ENCODE data around the gene PRKAG2.
A peak's percentile ranks its signal among the peaks of the same experiment; 100 is the strongest.

Gene PRKAG2

GRCh38 chr7:151597541-151598444, 279.1 kb downstream of the PRKAG2 start:
- TF ChIP-seq POLR2A (IDR thresholded peaks at IDR 0.05; ENCODE audit: low read depth, low read length), result no peak
- peak; percentile 68 for FAIRE-seq
- peak; percentile 57 for DNase-seq (ENCODE audit: insufficient read length, low spot score)

GRCh38 chr7:151595702-151596350, 281.1 kb downstream of the PRKAG2 start:
- no peak for FAIRE-seq
- TF ChIP-seq POLR2A (IDR thresholded peaks at IDR 0.05; ENCODE audit: low read depth, low read length), result no peak
- DNase-seq (ENCODE audit: insufficient read length, low spot score), result no peak

GRCh38 chr7:151592868-151593486, 283.9 kb downstream of the PRKAG2 start:
- no peak for TF ChIP-seq POLR2A (IDR thresholded peaks at IDR 0.05; ENCODE audit: low read depth, low read length)
- DNase-seq (ENCODE audit: insufficient read length, low spot score), result peak; percentile 77

GRCh38 chr7:151592330-151592729, 284.6 kb downstream of the PRKAG2 start:
- no peak for FAIRE-seq
- TF ChIP-seq POLR2A (IDR thresholded peaks at IDR 0.05; ENCODE audit: low read depth, low read length), result no peak
- DNase-seq (ENCODE audit: insufficient read length, low spot score), result no peak

More at GRCh38 chr7:151592868-151593486, 283.9 kb downstream of the PRKAG2 start:
- FAIRE-seq, result peak; percentile 69

GRCh38 chr7:151591866-151592265, 285.0 kb downstream of the PRKAG2 start:
- no peak for TF ChIP-seq POLR2A (IDR thresholded peaks at IDR 0.05; ENCODE audit: low read depth, low read length)
- FAIRE-seq, result no peak
- DNase-seq (ENCODE audit: insufficient read length, low spot score), result no peak

GRCh38 chr7:151590850-151591771, 285.8 kb downstream of the PRKAG2 start:
- no peak for FAIRE-seq
- no peak for DNase-seq (ENCODE audit: insufficient read length, low spot score)

GRCh38 chr7:151590071-151590849, 286.7 kb downstream of the PRKAG2 start:
- FAIRE-seq (no peak), DNase-seq (ENCODE audit: insufficient read length, low spot score) (no peak)
- no peak for TF ChIP-seq POLR2A (IDR thresholded peaks at IDR 0.05; ENCODE audit: low read depth, low read length)

More at GRCh38 chr7:151590850-151591771, 285.8 kb downstream of the PRKAG2 start:
- TF ChIP-seq POLR2A (IDR thresholded peaks at IDR 0.05; ENCODE audit: low read depth, low read length), result no peak

- DNase-seq (ENCODE audit: insufficient read length, low spot score) (no peak), FAIRE-seq (no peak)
- TF ChIP-seq POLR2A (IDR thresholded peaks at IDR 0.05; ENCODE audit: low read depth, low read length), result no peak
These were observed 287.9 kb downstream of the PRKAG2 start for GRCh38 chr7:151588982-151589381.

GRCh38 chr7:151586531-151587260, 290.2 kb downstream of the PRKAG2 start:
- no peak for TF ChIP-seq POLR2A (IDR thresholded peaks at IDR 0.05; ENCODE audit: low read depth, low read length)
- DNase-seq (ENCODE audit: insufficient read length, low spot score) (no peak), FAIRE-seq (no peak)

- no peak for TF ChIP-seq POLR2A (IDR thresholded peaks at IDR 0.05; ENCODE audit: low read depth, low read length)
- FAIRE-seq (no peak), DNase-seq (ENCODE audit: insufficient read length, low spot score) (no peak)
These were observed 291.0 kb downstream of the PRKAG2 start for GRCh38 chr7:151585744-151586393.

- no peak for TF ChIP-seq POLR2A (IDR thresholded peaks at IDR 0.05; ENCODE audit: low read depth, low read length)
- FAIRE-seq, result no peak
These were observed 295.2 kb downstream of the PRKAG2 start for GRCh38 chr7:151581741-151582140.

More at GRCh38 chr7:151581741-151582140, 295.2 kb downstream of the PRKAG2 start:
- DNase-seq (ENCODE audit: insufficient read length, low spot score), result no peak

Measured in H54 (cell line).